Measurements from ENCODE around the gene ZNF701. TPM values are rescaled to one million over a fixed set of nuclear protein-coding genes. Genes with fewer than 3 reads are reported as not detected.

The ZNF701 gene
- total RNA-seq, 1 experiment from 2014 or later, result 24.4 TPM

DNA sequence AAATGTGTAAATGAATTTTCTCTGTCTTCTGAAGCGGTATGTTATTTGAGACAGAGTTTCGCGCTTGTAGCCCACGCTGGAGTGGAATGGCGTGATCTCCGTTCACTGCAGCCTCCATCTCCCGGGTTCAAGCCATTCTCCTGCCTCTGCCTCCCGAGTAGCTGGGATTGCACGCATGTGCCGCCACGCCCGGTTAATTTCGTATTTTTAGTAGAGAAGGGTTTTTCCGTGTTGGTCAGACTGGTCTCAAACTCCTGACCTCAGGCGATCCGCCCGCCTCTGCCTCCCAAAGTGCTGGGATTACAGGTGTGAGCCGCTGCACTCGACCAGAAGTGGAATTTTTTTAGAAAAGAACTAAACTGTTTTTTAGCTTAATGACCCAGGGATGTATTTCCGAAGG lies 46.0 kb upstream of the ZNF701 start:
- H3K27me3 ChIP-seq (ENCODE audit: insufficient read depth, low read length), result no peaks in the 10 kb centered on the region
- H2BK12ac ChIP-seq (ENCODE audit: insufficient read length, low read depth, low read length), result no peak overlapping the region
- Mint-ChIP-seq H3K27ac (no peak overlapping the region), H3K27me3 (ENCODE audit: low read depth) (no peaks in the 10 kb centered on the region; the same call in 1 of the 2 replicates), H3K9me3 (no peaks in the 10 kb centered on the region; a peak in 1 of 5 replicates), H3K4me1 (peaks cover 42 to 46% of the 10 kb centered on the region in 2 experiments), H3K36me3 (ENCODE audit: insufficient read depth in 1 of 3, low read depth in 3 of 3) (no peaks in the 10 kb centered on the region), H3K4me3 (no peak overlapping the region)
- no peak overlapping the region for H2AK5ac ChIP-seq (ENCODE audit: insufficient read length, low read length)
- H3K18ac ChIP-seq (ENCODE audit: insufficient read length, low read depth, low read length), result no peak overlapping the region
- H4K8ac ChIP-seq (replicated peaks; ENCODE audit: insufficient read length, low read depth, low read length), result no peak overlapping the region
- no peak overlapping the region for H3K4me2 ChIP-seq (ENCODE audit: insufficient read depth, insufficient read length, low read length)
- H3K79me2 ChIP-seq (ENCODE audit: insufficient read depth, low read length), result no peaks in the 10 kb centered on the region
- H3K23ac ChIP-seq (ENCODE audit: insufficient read length, low read depth, low read length), result no peak overlapping the region
- no peak overlapping the region for H2BK15ac ChIP-seq (ENCODE audit: low read depth, low read length)
- no peak overlapping the region for H2BK5ac ChIP-seq (ENCODE audit: insufficient read length, low read length)
- H3K4me1 ChIP-seq (ENCODE audit: insufficient read depth, low read length), result peaks cover 6% of the 10 kb centered on the region; the same call in 1 of the 2 replicates
- H3K14ac ChIP-seq (ENCODE audit: insufficient read depth, low read length), result no peak overlapping the region
- no peak for TF ChIP-seq CTCF (conservative IDR thresholded peaks at IDR 0.05)
- H4K20me1 ChIP-seq (ENCODE audit: control insufficient read depth, insufficient read depth, insufficient read length), result no peaks in the 10 kb centered on the region
- no peak overlapping the region for H3T11ph ChIP-seq (ENCODE audit: low read length)
- DNase-seq, result no peak
- H3K23me2 ChIP-seq (ENCODE audit: insufficient read length, low read depth, low read length, poor library complexity, severe bottlenecking), result peaks cover 3% of the 10 kb centered on the region
- no CpG with 5 or more reads among the region's 20 CpGs for WGBS (ENCODE audit: extremely low coverage, insufficient read length, low lambda C conversion rate)
- no peak overlapping the region for H4K5ac ChIP-seq (ENCODE audit: insufficient read length, low read depth, low read length)
- H3K9me3 ChIP-seq (ENCODE audit: control insufficient read depth, low read depth, low read length), result no peaks in the 10 kb centered on the region
- H4K91ac ChIP-seq (ENCODE audit: insufficient read length, low read depth, low read length), result no peak overlapping the region
- no peak overlapping the region for H2BK20ac ChIP-seq (ENCODE audit: low read depth, low read length, poor library complexity, severe bottlenecking)
- no peak overlapping the region for H3K56ac ChIP-seq (ENCODE audit: insufficient read length, low read depth, low read length)
- H2AFZ ChIP-seq (ENCODE audit: low read length), result no peak overlapping the region
- H2BK120ac ChIP-seq (ENCODE audit: low read depth, low read length, poor library complexity, severe bottlenecking), result no peak overlapping the region
- H3K79me1 ChIP-seq (ENCODE audit: insufficient read depth, low read depth, low read length, poor library complexity, severe bottlenecking), result peaks cover 5% of the 10 kb centered on the region
- no peak overlapping the region for H3K27ac ChIP-seq (ENCODE audit: insufficient read length, low read depth, low read length)
- no peak overlapping the region for H3K4ac ChIP-seq (ENCODE audit: low read depth, low read length)
- H3K9ac ChIP-seq (ENCODE audit: extremely low read depth, insufficient read length, low read length), result no peak overlapping the region
